EH (cell line): ENCODE results near the gene GNGT2.
"Not testable (repeated sequence)": the region's sequence is repeated elsewhere in the genome, so short reads cannot be mapped to it uniquely, and the experiment has no call there.

Experiments
- DNase-seq: peaks from one replicate; pipeline ENCODE4 v3.0.0-alpha.2; 2015; ENCODE audit warnings: low read depth

Gene GNGT2

DNA sequence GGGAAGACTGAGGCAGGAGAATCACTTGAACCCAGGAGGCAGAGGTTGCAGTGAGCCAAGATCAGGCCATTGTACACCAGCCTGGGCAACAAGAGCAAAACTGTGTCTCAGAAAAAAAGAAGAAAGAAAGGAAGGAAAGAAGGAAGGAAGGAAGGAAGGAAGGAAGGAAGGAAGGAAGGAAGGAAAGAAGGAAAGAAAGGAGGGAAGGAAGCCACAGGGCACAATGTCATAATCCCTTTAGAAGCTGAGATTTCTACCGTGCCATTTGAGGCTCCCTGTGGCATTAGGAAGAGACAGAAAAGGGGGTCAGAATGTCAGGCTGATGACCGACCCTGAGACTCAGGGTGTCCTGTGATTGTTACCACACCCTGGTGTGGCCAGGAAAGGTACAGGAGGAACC, 6.6 kb downstream of the GNGT2 start:
- no peak for DNase-seq

GRCh38 chr17:49201481-49201927, 8.9 kb downstream of the GNGT2 start:
- peak; percentile 84 for DNase-seq

DNA sequence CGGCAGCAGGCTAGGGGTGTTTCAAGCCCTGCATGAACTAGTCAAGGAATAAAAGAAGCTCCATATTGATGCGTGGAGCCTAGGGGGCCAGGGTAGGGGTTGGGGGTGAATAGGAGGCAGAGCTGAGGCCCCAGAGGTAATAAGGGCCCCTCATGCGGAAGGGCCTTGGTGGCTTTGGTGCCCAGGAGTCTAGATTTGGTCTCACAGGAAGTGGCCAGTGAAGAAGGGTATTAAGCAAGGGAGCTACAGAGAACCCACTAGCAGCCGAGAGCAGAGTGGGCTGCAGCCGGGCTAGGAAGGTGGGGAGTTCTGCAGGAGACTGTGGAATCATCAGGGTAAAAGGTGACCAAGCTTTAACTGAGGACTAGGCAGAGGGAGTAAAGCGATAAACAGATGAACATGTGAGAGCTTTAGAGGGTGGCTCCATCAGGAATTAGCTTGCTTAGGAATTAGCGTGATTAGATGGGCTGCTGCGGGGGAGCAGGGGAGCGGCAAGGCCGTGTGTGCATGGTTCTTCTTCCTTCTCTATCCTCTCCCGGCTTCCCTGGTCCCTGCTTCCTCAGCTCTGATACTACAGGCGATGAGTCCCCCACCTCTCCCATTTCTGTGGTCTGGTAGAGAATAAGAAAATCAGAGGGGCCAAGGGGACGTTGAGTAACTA, 9.8 kb downstream of the GNGT2 start:
- no peak for DNase-seq

GRCh38 chr17:49198211-49198610, 12.2 kb downstream of the GNGT2 start:
- no peak for DNase-seq

DNA sequence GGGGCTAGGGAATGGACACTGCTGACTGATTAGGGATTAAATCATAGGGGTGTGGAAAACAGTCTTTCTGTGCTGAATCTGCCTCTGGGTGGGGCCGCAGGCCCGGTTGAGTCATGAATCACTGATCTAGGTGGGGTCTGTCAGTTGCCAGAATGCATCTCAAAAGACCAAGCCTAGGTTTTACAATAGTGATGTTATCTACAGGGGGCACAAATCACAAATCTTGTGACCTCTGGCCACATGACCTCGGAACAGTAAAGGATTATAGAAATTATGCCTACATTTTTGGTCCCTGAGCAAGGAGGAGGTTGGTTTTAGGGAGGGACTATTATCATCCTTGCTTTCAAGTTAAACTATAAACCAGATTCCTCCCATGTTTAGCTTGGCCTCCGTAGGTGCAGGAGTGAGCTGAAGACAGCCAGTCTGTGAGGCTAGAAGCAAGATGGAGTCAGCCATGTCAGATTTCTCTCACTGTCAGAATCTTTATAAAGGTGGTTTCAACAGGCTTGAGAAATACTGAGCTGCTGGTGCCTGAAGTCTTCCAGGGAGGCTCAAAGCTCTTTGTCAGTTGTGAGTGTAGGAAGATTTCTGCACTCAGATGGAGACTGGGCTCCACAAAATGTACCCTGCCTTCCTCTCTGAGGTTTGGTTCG, 12.9 kb downstream of the GNGT2 start:
- peak; percentile 11 for DNase-seq

- no peak for DNase-seq
Observed at GRCh38 chr17:49196520-49196919, 13.9 kb downstream of the GNGT2 start.

- no peak for DNase-seq
Observed at GRCh38 chr17:49195751-49196150, 14.6 kb downstream of the GNGT2 start.

- DNase-seq = no peak
Observed at GRCh38 chr17:49194297-49194607, 16.1 kb downstream of the GNGT2 start.

DNA sequence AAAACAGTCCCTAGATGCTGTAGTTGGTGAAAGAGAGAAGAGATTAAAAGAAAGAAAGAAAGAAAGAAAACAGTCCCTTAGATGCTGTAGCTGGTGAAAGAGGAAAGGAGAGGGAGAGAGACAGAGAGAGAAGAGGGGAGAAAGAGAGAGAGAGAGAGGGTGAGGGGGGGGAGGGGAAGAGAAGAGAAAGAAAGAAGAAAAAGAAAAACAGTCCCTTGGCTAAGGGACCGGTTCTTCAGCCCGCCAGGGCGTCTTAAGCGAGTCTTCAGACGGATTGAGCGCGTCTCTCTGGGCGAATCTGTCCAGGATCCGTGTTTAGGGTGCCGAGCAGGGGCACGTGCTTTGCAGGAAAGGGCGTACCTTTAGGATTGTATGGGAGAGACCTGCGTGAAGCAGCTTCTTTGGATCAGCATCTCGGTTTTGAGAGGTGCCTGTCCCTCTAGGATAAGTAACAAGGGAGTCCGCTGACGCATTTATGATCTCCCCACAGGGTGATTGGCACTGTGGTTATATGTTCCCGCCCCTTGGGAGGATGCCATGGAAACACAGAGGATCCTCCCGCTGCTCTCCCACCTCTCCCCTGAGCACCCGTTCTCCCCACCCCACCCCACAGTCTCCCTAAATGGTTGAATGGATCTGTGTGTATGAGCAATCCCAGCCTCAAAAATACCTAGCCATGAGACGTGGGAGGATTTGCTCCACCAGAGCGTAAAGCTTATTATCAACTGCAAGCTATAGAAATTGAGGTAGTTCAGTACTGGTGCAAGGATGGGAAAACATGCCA, 16.7 kb downstream of the GNGT2 start:
- peak; percentile 76 for DNase-seq

DNA sequence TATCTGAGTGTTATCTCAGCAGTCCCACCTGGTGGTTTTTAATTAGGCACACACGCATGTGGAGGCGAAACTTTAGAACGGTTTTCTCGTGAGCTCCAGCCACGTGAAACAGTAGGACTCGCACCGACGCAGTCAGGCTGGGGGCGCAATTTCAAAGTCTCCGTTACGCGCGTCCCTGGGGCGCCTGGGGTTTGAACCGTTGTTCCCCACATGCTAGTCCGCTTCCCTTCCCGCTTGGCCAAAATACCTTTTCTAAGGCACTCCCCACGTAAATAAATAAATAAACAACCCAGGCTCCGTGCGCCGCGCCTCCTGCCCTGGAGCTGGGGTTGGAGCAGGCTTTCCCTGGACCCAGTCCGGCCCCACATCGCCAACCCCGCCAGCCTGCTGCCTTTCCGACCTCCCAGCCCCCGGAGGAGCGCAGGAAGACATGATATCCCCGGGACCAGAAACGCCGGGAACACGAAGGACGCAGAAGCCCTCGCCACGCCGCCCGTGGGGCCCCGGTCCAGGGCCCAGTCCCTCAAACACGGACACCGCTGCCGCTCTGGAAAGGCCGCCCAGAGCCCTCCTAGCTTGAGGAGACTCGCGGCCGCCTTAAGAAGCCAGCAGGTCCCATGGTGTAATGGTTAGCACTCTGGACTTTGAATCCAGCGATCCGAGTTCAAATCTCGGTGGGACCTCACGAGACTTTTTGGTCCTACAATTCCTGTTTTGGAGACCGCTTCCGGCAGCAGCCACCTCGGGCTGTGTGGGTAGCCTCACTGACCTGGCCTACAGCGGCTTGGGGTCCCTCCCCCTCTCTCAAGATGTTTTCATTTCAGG, 18.2 kb downstream of the GNGT2 start:
- peak; percentile 82 for DNase-seq

- DNase-seq = no peak
Observed at GRCh38 chr17:49191409-49191916, 18.9 kb downstream of the GNGT2 start.

DNA sequence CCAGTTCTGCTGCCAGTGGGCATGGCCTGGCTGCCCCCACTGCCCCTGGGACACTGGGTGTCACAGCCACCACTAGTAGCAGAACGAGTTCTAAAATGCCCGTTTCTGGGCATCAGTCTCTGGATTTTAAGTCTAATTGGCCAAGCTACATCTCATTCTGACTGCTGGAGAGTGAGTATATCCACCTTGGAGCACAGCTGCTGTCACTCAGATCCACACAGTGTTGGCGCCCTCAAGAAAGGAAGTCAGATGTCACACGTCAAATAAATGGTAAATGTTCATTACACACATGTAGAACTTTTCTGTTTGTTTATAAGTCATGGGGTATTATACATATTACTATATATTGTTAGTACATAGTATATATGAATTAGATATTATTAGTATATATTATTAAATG, 19.4 kb downstream of the GNGT2 start:
- DNase-seq = no peak

GRCh38 chr17:49187301-49187700, 23.1 kb downstream of the GNGT2 start:
- DNase-seq = no peak

- not testable (repeated sequence) for DNase-seq
Observed at GRCh38 chr17:49185381-49185780, 25.0 kb downstream of the GNGT2 start.

- not testable (repeated sequence) for DNase-seq
Observed at GRCh38 chr17:49184522-49184921, 25.9 kb downstream of the GNGT2 start.

- no peak for DNase-seq
Observed at GRCh38 chr17:49183801-49184200, 26.6 kb downstream of the GNGT2 start.

GRCh38 chr17:49183341-49183740, 27.0 kb downstream of the GNGT2 start:
- no peak for DNase-seq

DNA sequence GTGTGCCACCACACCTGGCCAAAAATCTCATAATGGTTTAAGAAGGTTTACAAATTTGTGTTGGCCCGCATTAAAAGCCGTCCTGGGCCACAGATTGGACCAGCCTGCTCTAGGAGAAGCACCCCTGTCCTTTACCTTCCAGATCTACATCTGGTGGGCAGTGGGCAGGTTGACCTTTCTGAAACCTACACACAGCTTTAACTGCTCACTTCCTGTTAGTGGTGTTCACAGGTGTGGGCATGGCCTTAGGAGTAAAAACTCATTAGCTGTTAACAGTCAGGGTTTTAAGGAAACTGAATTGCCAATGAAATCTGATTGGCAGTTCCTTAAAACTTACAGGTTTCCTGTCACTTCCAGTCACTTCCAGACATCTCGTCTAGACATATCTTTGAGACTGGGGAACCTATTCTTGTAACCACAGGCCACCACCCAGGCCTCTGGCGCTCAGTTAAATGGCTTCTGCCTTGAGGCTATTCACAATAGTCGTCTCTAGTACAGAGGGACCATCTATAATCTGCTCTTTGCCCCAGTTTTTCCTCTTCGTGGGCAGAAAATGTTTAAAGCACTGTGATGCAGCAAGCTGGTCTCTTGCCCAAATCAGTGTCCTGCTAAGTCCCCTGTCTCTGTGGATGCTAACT, 29.3 kb downstream of the GNGT2 start:
- no peak for DNase-seq

- peak; percentile 71 for DNase-seq
Observed at GRCh38 chr17:49180303-49180702, 30.1 kb downstream of the GNGT2 start.

GRCh38 chr17:49175978-49176377, 34.4 kb downstream of the GNGT2 start:
- DNase-seq = not testable (repeated sequence)

- DNase-seq = not testable (repeated sequence)
Observed at GRCh38 chr17:49170711-49171110, 39.7 kb downstream of the GNGT2 start.

GRCh38 chr17:49170216-49170615, 40.2 kb downstream of the GNGT2 start:
- no peak for DNase-seq
